Caco-2 (cell line): ENCODE measurements around the gene MXRA7. TPM values are rescaled to one million over a fixed set of nuclear protein-coding genes. Genes with fewer than 3 reads are reported as not detected.

Source experiments
- BruUV-seq: library from RNA; stranded (reverse); fragments of 400-500 nt; replicated peaks from 2 replicates; lab custom pipeline; 2021; lab: Mats Ljungman, UMichigan
- CTCF ChIA-PET: fragments of 300-600 bp; sonication (Branson Sonifier 250); formaldehyde crosslinking; loops from one replicate; lab custom pipeline; 2022; ENCODE audit warnings: antibody characterized with exemption; lab: Charles Lee
- POLR2A ChIA-PET: fragments of 300-600 bp; sonication (Branson Sonifier 250); formaldehyde crosslinking; loops from one replicate; lab custom pipeline; 2022; ENCODE audit warnings: antibody characterized with exemption; lab: Charles Lee
- DNase-seq, 2 experiments: peaks; one replicate each; pipeline versions ENCODE4 v3.0.0 to v3.0.0-alpha.2; 2020 to 2022
- H3K27me3 ChIP-seq: replicated peaks from 2 replicates; pipeline ENCODE4 v1.6.0; 2011; ENCODE audit warnings: low read length; ENCODE audit not compliant: control insufficient read depth, insufficient read depth
- H3K36me3 ChIP-seq: 2 replicates; pipeline ENCODE4 v1.5.1; 2011; ENCODE audit warnings: low read length; ENCODE audit not compliant: control insufficient read depth, insufficient read depth
- H3K4me1 ChIP-seq: fragments of 250-450 bp; sonication (Bioruptor Pico); 2 replicates; pipeline ENCODE4 v1.5.1; 2020; ENCODE audit warnings: mild to moderate bottlenecking
- H3K4me3 ChIP-seq: 2 replicates; pipeline ENCODE4 v1.5.1; 2011; ENCODE audit warnings: low read depth, mild to moderate bottlenecking, control low read depth, low read length
- H3K9me3 ChIP-seq: fragments of 250-450 bp; sonication (Bioruptor Pico); 2 replicates; pipeline ENCODE4 v1.5.1; 2020; ENCODE audit warnings: mild to moderate bottlenecking, moderate library complexity
- H3K27ac Mint-ChIP-seq: one replicate; pipeline ENCODE4 v1.8.0; 2022; ENCODE audit warnings: mixed read lengths; ENCODE audit not compliant: unreplicated experiment
- H3K27me3 Mint-ChIP-seq: one replicate; pipeline ENCODE4 v1.8.0; 2022; ENCODE audit warnings: mixed read lengths; ENCODE audit not compliant: insufficient read depth, unreplicated experiment
- H3K36me3 Mint-ChIP-seq: one replicate; pipeline ENCODE4 v1.8.0; 2022; ENCODE audit warnings: mild to moderate bottlenecking, mixed read lengths; ENCODE audit not compliant: insufficient read depth, unreplicated experiment
- H3K4me1 Mint-ChIP-seq: one replicate; pipeline ENCODE4 v1.8.0; 2022; ENCODE audit warnings: low read depth, mixed read lengths; ENCODE audit not compliant: unreplicated experiment
- H3K4me3 Mint-ChIP-seq: one replicate; pipeline ENCODE4 v1.8.0; 2022; ENCODE audit warnings: mild to moderate bottlenecking, moderate library complexity, mixed read lengths; ENCODE audit not compliant: unreplicated experiment
- H3K9me3 Mint-ChIP-seq: one replicate; pipeline ENCODE4 v1.8.0; 2022; ENCODE audit warnings: mixed read lengths; ENCODE audit not compliant: unreplicated experiment
- intact Hi-C: fragments of 100-400 bp; cut with micrococcal nuclease; formaldehyde crosslinking; loops from one replicate; pipeline ENCODE4 v1.10.0; 2022; ENCODE audit not compliant: unreplicated experiment
- total RNA-seq: library from RNA; stranded (reverse); gene quantifications from 2 replicates; pipeline ENCODE4 v1.2.3, GENCODE V29; 2022
- TF ChIP-seq, protein P1 (sequence below), 2 experiments: fragments of 200-600 bp in 1 of 2; IDR thresholded peaks; 1 replicate in 1 of 2; 2 replicates in 1 of 2; pipeline versions ENCODE4 v1.5.1 to v1.8.0; 2011 to 2022; ENCODE audit warnings: antibody characterized with exemption in 1 of 2, control low read depth in 1 of 2, inconsistent platforms in 1 of 2, low read depth in 1 of 2, low read length in 1 of 2, mild to moderate bottlenecking in 1 of 2, moderate library complexity in 1 of 2; ENCODE audit not compliant: insufficient read depth in 1 of 2, severe bottlenecking in 1 of 2, unreplicated experiment in 1 of 2

The MXRA7 gene
- total RNA-seq, 1 experiment from 2014 or later, result 70.2 TPM

- no peaks in the 10 kb centered on the region for H3K36me3 ChIP-seq
- POLR2A ChIA-PET, result interaction anchor here (0.6 kb wide), 1 partner anchor 814 kb away, joined by 10 read pairs; no protein-coding TSS in a partner anchor
- no peak overlapping the region for H3K4me3 Mint-ChIP-seq
- no peaks in the 10 kb centered on the region for H3K9me3 ChIP-seq
- no TSS peak for BruUV-seq
- H3K4me1 Mint-ChIP-seq, result peaks cover 28% of the 10 kb centered on the region
- H3K9me3 Mint-ChIP-seq, result no peaks in the 10 kb centered on the region
- H3K4me1 ChIP-seq, result peaks cover 22% of the 10 kb centered on the region
- intact Hi-C loops, result no loop called here
- DNase-seq, result no peak
- H3K4me3 ChIP-seq, result no peak overlapping the region
- H3K27me3 ChIP-seq, result no peaks in the 10 kb centered on the region
- H3K36me3 Mint-ChIP-seq, result no peaks in the 10 kb centered on the region
- CTCF ChIA-PET, result interaction anchor here (0.6 kb wide), 1 partner anchor 105 kb away, joined by 3 read pairs; no protein-coding TSS in a partner anchor
- H3K27ac Mint-ChIP-seq, result no peak overlapping the region
- H3K27me3 Mint-ChIP-seq, result no peaks in the 10 kb centered on the region
- TF ChIP-seq, protein P1, sequence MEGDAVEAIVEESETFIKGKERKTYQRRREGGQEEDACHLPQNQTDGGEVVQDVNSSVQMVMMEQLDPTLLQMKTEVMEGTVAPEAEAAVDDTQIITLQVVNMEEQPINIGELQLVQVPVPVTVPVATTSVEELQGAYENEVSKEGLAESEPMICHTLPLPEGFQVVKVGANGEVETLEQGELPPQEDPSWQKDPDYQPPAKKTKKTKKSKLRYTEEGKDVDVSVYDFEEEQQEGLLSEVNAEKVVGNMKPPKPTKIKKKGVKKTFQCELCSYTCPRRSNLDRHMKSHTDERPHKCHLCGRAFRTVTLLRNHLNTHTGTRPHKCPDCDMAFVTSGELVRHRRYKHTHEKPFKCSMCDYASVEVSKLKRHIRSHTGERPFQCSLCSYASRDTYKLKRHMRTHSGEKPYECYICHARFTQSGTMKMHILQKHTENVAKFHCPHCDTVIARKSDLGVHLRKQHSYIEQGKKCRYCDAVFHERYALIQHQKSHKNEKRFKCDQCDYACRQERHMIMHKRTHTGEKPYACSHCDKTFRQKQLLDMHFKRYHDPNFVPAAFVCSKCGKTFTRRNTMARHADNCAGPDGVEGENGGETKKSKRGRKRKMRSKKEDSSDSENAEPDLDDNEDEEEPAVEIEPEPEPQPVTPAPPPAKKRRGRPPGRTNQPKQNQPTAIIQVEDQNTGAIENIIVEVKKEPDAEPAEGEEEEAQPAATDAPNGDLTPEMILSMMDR (IDR thresholded peaks at IDR 0.05; ENCODE audit: insufficient read depth in 1 of 2, low read depth in 1 of 2, low read length in 1 of 2, severe bottlenecking in 1 of 2, unreplicated experiment in 1 of 2), result no peak
These were observed 6.0 kb downstream of the MXRA7 start for GRCh38 chr17:76704805-76705204.

GRCh38 chr17:76702941-76703637 lies 7.7 kb downstream of the MXRA7 start:
- H3K36me3 Mint-ChIP-seq, result peaks cover 12% of the 10 kb centered on the region
- intact Hi-C loops, result no loop called here
- no peak overlapping the region for H3K4me3 Mint-ChIP-seq
- DNase-seq, result no peak
- peaks cover 20% of the 10 kb centered on the region for H3K4me1 Mint-ChIP-seq
- ChIA-PET CTCF (interaction anchor here (0.6 kb wide), 1 partner anchor 14 kb away, joined by 4 read pairs; no protein-coding TSS in a partner anchor), POLR2A (interaction anchor here (0.6 to 0.7 kb wide), 2 partner anchors 25 to 146 kb away, joined by 3 to 4 read pairs; no protein-coding TSS in a partner anchor)
- H3K27ac Mint-ChIP-seq, result no peak overlapping the region
- no peaks in the 10 kb centered on the region for H3K27me3 Mint-ChIP-seq
- peaks cover 15% of the 10 kb centered on the region for H3K4me1 ChIP-seq
- H3K4me3 ChIP-seq, result no peak overlapping the region
- H3K27me3 ChIP-seq, result no peaks in the 10 kb centered on the region
- TF ChIP-seq, protein P1 (IDR thresholded peaks at IDR 0.05; ENCODE audit: insufficient read depth in 1 of 2, low read depth in 1 of 2, low read length in 1 of 2, severe bottlenecking in 1 of 2, unreplicated experiment in 1 of 2), result no peak
- H3K9me3 Mint-ChIP-seq, result no peaks in the 10 kb centered on the region
- H3K36me3 ChIP-seq, result no peaks in the 10 kb centered on the region
- no peaks in the 10 kb centered on the region for H3K9me3 ChIP-seq
- no TSS peak for BruUV-seq

GRCh38 chr17:76702076-76702475 lies 8.7 kb downstream of the MXRA7 start:
- POLR2A ChIA-PET, result no interaction called here
- Mint-ChIP-seq H3K36me3 (peaks cover 16% of the 10 kb centered on the region), H3K9me3 (no peaks in the 10 kb centered on the region), H3K4me3 (no peak overlapping the region), H3K27me3 (no peaks in the 10 kb centered on the region), H3K27ac (no peak overlapping the region), H3K4me1 (peaks cover 29% of the 10 kb centered on the region)
- DNase-seq, result no peak
- CTCF ChIA-PET, result no interaction called here
- Histone ChIP-seq H3K4me3 (no peak overlapping the region), H3K4me1 (peaks cover 24% of the 10 kb centered on the region), H3K27me3 (no peaks in the 10 kb centered on the region), H3K36me3 (no peaks in the 10 kb centered on the region), H3K9me3 (no peaks in the 10 kb centered on the region)
- intact Hi-C loops, result no loop called here
- TF ChIP-seq, protein P1 (IDR thresholded peaks at IDR 0.05; ENCODE audit: insufficient read depth in 1 of 2, low read depth in 1 of 2, low read length in 1 of 2, severe bottlenecking in 1 of 2, unreplicated experiment in 1 of 2), result no peak
- BruUV-seq, result no TSS peak
